GM12801 (cell line): ENCODE data around the gene ABCC5.

ENCODE experiments used
- CTCF ChIP-seq: IDR thresholded peaks from one replicate; pipeline ENCODE4 v1.5.1; 2011; ENCODE audit warnings: control low read depth; ENCODE audit not compliant: insufficient read length; ENCODE audit errors: extremely low read depth

The ABCC5 gene

GRCh38 chr3:184011230-184011876 lies 6.3 kb downstream of the ABCC5 start:
- no peak for TF ChIP-seq CTCF

GRCh38 chr3:184008161-184008560 lies 9.5 kb downstream of the ABCC5 start:
- TF ChIP-seq CTCF, result no peak

- TF ChIP-seq CTCF, result no peak
Observed at GRCh38 chr3:184005941-184006507, 11.7 kb downstream of the ABCC5 start.

- TF ChIP-seq CTCF, result no peak
Observed at GRCh38 chr3:184004476-184004875, 13.2 kb downstream of the ABCC5 start.

- no peak for TF ChIP-seq CTCF
Observed at GRCh38 chr3:184003187-184003967, 14.3 kb downstream of the ABCC5 start.

GRCh38 chr3:184002469-184002868 lies 15.2 kb downstream of the ABCC5 start:
- no peak for TF ChIP-seq CTCF

- TF ChIP-seq CTCF, result no peak
Observed at GRCh38 chr3:184001761-184002160, 15.9 kb downstream of the ABCC5 start.
